Stimulated activated CD4-positive, alpha-beta T cell treated with anti-CD3 and anti-CD28 coated beads, TNF-alpha, amount 100 ng/mL, for 48 hours (primary cell): ENCODE data around the gene ADARB2.

Experiments used
- DNase-seq, 3 donors: peaks; one replicate each; pipeline ENCODE4 v3.0.0-alpha.2; 2020; ENCODE audit warnings: low read depth in 3 of 3

ADARB2 gene

DNA sequence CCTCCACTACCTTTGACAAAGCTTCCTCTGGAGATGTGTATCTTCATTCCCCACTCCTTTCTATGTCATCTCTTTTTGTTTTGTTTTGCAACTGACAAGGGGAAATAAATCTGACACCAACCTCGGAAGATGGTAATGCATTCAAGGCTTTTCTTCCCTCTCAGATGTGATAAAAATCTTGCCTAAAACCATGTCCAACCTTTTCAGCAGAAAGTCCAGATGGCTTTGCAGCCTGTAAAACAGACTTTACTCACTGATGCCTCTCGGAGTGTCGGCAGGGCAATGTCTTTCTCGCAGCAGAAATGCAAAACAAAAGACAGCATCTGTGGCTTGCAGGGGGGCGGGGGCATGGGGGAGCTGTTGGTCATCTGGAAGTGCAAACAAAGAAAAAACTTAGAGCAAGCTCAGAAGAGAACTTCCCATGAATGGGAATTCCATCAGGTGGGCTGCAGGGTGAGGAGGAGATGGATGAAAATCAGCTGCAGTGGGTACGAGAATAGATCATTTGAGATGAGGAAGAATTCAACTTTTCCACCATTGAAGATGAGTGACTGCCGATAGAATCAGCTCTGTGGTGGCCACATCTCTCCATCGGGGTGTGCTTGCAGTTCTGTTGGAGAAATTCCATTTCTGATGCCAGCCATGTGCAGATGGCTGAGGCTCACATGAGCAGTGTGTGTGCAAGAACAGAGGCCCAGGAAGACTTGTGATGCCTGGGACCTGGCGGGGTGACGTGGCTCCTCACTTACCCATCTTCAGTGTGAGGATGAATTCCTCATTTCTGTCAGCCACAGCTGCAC lies 443.5 kb downstream of the ADARB2 start:
- DNase-seq = no peak

DNA sequence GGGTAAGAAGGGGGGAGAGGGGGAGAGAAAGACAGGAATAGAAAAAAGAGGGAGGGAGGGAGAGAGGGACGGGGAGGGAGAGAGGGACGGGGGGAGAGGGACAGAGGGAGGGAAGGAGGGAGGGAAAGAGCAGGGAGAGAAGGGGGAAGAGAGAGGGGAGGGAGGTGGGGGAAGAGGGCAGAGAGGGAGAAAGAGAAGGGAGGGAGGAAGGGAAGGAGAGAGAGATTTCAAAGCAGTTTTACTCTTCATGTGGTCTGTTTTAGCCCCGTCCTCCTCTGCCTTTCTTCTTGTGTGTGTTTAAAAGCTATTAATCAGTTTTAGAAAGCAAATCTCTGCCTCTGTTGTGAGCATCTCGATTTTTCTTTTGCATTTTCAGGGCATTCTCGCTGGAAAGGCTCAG lies 444.2 kb downstream of the ADARB2 start:
- no peak for DNase-seq

GRCh38 chr10:1292611-1293031 lies 444.7 kb downstream of the ADARB2 start:
- no peak for DNase-seq

GRCh38 chr10:1291178-1292090 lies 445.9 kb downstream of the ADARB2 start:
- DNase-seq = no peak

- DNase-seq = no peak
Observed at GRCh38 chr10:1290071-1290471, 447.3 kb downstream of the ADARB2 start.

DNA sequence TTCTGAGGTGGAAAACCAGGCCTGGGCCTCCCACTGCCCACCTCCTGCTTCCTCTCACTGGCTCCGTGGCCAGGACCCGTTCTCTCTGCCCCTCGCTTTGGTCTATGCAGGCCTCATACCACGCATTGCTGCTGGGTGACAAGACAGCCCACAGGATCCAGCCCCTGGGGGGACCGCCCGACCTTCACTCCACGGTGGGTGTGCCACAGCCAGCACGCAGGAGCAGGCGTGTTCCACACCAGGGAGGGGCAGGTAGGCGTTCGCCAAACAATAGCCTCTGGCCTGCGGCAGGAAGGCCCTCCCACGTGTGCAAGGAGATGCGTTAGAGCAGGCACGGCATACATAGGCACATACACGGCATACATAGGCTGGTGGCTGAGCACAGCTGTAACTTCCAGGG lies 447.7 kb downstream of the ADARB2 start:
- DNase-seq = no peak

- no peak for DNase-seq
Observed at GRCh38 chr10:1287971-1288401, 449.3 kb downstream of the ADARB2 start.

DNA sequence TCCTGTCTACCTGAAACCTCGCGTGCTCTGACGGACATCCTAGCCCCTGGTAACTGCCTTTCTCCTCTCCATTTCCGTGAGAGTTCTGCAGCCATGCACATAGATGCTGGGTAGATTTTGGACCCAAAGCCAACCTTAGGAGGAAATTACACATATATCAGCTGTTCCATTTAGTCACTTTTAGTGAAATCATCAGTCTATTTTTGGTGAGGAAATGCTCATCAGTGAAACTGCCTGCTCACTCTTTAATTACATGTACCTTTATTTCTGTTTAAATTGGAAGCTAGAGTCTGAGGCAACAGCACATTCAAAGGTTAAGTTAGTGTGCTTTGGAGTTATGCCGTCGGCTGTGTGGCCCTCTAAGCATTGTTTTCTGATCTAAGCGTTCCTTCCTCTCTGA lies 449.8 kb downstream of the ADARB2 start:
- DNase-seq = no peak

GRCh38 chr10:1284076-1284475 lies 453.2 kb downstream of the ADARB2 start:
- DNase-seq = no peak

- DNase-seq = no peak
Observed at GRCh38 chr10:1281405-1281782, 455.9 kb downstream of the ADARB2 start.

- DNase-seq = no peak
Observed at GRCh38 chr10:1280466-1281404, 456.6 kb downstream of the ADARB2 start.

DNA sequence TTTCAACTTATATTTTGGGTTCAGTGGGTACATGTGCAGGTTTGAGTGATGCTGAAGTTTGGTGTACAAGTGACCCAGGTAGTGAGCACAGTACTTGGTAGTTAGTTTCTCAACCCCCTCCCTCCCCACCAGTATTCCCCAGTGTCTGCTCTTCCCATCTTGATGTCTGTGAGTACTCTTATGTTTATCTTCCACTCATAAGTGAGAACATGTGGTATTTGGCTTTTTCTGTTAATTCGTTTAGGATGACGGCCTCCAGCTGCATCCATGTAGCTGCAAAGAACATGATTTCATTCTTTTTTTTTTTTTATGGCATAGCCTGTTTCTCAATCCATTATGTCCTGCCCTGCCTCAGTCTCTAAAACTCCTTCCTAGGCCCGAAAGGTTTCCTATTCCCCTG lies 459.0 kb downstream of the ADARB2 start:
- DNase-seq = no peak

- DNase-seq = no peak
Observed at GRCh38 chr10:1274701-1275544, 462.4 kb downstream of the ADARB2 start.

DNA sequence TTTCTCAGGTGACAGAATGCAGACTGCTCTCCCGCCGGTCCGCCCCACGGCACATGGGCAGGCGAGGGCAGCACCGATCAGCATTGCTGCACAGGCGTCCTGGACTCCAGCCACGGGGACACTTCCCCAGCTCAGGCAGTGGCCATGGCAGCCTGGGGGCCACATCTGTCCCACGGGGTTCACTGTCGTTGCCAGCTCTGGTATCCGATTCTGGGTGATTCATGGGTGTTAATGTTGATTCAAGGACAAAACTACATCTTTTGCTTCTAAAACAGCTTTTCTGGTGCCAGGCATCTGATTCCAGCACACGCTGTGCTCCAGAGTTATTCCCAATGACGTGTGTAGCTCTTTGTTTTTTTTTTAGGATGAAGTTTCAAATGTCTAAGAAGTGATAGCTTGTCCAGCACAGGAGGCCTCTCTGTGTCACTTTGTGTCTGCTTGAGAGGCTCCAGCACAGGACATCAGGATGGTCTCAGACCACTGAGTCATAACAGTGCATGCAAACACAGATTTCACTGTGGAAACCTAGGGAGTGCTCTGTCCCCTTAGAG lies 463.1 kb downstream of the ADARB2 start:
- DNase-seq = no peak

DNA sequence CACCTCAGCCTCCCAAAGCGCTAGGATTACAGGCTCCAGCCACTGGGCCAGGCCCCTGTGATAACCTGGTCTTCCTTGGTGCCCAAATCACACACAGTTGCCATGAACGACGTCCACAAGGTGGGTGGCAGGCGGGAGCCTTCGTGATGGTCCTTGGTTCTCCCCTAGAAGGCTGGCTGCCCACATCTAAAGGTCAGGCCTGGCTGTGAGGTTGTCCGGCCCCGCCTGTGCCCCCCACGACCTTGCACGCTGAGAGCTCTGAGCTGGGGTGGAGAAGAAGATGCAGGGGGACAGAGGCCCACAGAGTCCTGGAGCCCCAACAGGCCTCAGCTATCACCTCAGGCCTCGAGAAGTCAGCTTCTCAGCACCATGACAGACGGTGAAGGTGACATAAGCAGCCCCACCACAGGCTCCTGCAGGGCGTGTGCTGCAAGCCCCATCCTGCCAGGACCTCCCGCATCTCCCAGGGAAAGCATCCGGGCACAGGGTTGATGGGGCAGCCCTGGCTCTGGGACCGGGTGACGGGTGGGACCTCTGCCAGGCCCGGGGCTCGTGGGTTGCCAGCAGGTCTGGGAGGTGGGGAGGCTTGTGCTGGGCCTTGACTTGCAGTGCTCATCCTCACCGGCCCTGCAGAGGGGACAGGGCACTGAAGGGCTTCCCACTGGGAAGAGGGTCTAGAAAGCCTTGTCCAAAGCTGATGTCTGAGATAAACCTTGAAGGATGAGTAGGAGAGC lies 463.8 kb downstream of the ADARB2 start:
- no peak for DNase-seq

DNA sequence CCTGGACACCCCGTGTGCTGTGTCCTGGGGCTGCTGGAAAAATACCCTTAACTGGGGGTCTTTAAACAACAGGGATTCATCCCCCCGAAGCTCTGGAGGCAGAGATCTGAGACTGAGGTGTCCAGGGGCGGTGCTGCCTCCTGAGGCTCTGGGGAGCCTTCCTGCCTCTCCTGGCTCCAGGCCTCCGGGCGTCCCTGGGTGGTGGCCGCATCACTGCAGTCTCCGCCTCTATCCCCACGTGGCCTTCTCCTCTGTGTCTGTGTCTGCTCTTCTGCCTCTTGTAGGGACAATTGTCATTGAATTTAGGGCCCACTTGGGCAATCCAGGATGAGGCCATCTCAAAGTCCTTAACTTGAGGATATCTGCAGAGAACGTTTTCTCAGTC lies 464.6 kb downstream of the ADARB2 start:
- DNase-seq = no peak

- DNase-seq = no peak
Observed at GRCh38 chr10:1272079-1272776, 465.1 kb downstream of the ADARB2 start.

GRCh38 chr10:1270906-1271305 lies 466.4 kb downstream of the ADARB2 start:
- DNase-seq = no peak

GRCh38 chr10:1270490-1270889 lies 466.8 kb downstream of the ADARB2 start:
- DNase-seq = no peak
